MG63 (cell line): ENCODE measurements around the gene SMYD3. TPM values are rescaled to one million over a fixed set of nuclear protein-coding genes. Genes with fewer than 3 reads are reported as not detected.

ENCODE experiments used
- DNase-seq: peaks from one replicate; pipeline ENCODE4 v3.0.0-alpha.2; 2020
- H3K27me3 ChIP-seq: fragments of 250-450 bp; sonication (Bioruptor Pico); 2 replicates; pipeline ENCODE4 v1.5.1; 2020; ENCODE audit warnings: mild to moderate bottlenecking, moderate library complexity
- H3K36me3 ChIP-seq: fragments of 250-450 bp; sonication (Bioruptor Pico); 2 replicates; pipeline ENCODE4 v1.5.1; 2020; ENCODE audit warnings: mild to moderate bottlenecking, moderate library complexity
- H3K4me3 ChIP-seq: fragments of 250-450 bp; sonication (Bioruptor Pico); 2 replicates; pipeline ENCODE4 v1.5.1; 2020; ENCODE audit warnings: mild to moderate bottlenecking, moderate library complexity
- H3K9me3 ChIP-seq: fragments of 250-450 bp; sonication (Bioruptor Pico); 2 replicates; pipeline ENCODE4 v1.5.1; 2020; ENCODE audit warnings: mild to moderate bottlenecking, moderate library complexity
- total RNA-seq: library from RNA; depleted of rRNA; stranded (reverse); fragments of >200 nt; shearing (Covaris generic); gene quantifications from 2 replicates; pipeline ENCODE4 v1.2.3, GENCODE V29; 2014; ENCODE audit warnings: low replicate concordance

The SMYD3 gene
- total RNA-seq, 1 experiment from 2014 or later, result 46.6 TPM

- Histone ChIP-seq H3K36me3 (no peaks in the 10 kb centered on the region), H3K27me3 (no peaks in the 10 kb centered on the region), H3K9me3 (no peaks in the 10 kb centered on the region), H3K4me3 (no peak overlapping the region)
- no peak for DNase-seq
Measured at GRCh38 chr1:246319083-246319714, 187.9 kb downstream of the SMYD3 start.

- no peak for DNase-seq
- Histone ChIP-seq H3K27me3 (no peaks in the 10 kb centered on the region), H3K9me3 (no peaks in the 10 kb centered on the region), H3K4me3 (no peak overlapping the region), H3K36me3 (no peaks in the 10 kb centered on the region)
Measured at GRCh38 chr1:246318622-246319021, 188.5 kb downstream of the SMYD3 start.

GRCh38 chr1:246318036-246318359 lies 189.1 kb downstream of the SMYD3 start:
- H3K27me3 ChIP-seq, result no peaks in the 10 kb centered on the region
- DNase-seq, result no peak
- no peak overlapping the region for H3K4me3 ChIP-seq
- H3K9me3 ChIP-seq, result no peaks in the 10 kb centered on the region
- no peaks in the 10 kb centered on the region for H3K36me3 ChIP-seq

GRCh38 chr1:246317332-246318035 lies 189.6 kb downstream of the SMYD3 start:
- no peak for DNase-seq

GRCh38 chr1:246311461-246311860 lies 195.6 kb downstream of the SMYD3 start:
- Histone ChIP-seq H3K27me3 (no peaks in the 10 kb centered on the region), H3K4me3 (no peak overlapping the region), H3K9me3 (no peaks in the 10 kb centered on the region), H3K36me3 (no peaks in the 10 kb centered on the region)
- no peak for DNase-seq

More at GRCh38 chr1:246317332-246318035, 189.6 kb downstream of the SMYD3 start:
- Histone ChIP-seq H3K36me3 (no peaks in the 10 kb centered on the region), H3K9me3 (no peaks in the 10 kb centered on the region), H3K4me3 (no peak overlapping the region), H3K27me3 (no peaks in the 10 kb centered on the region)

GRCh38 chr1:246309247-246309884 lies 197.7 kb downstream of the SMYD3 start:
- Histone ChIP-seq H3K36me3 (no peaks in the 10 kb centered on the region), H3K9me3 (no peaks in the 10 kb centered on the region), H3K4me3 (no peak overlapping the region), H3K27me3 (no peaks in the 10 kb centered on the region)
- no peak for DNase-seq

GRCh38 chr1:246308533-246309075 lies 198.5 kb downstream of the SMYD3 start:
- no peak overlapping the region for H3K4me3 ChIP-seq
- no peaks in the 10 kb centered on the region for H3K36me3 ChIP-seq
- no peaks in the 10 kb centered on the region for H3K27me3 ChIP-seq
- DNase-seq, result no peak
- no peaks in the 10 kb centered on the region for H3K9me3 ChIP-seq

- H3K36me3 ChIP-seq, result no peaks in the 10 kb centered on the region
- no peak for DNase-seq
- H3K9me3 ChIP-seq, result no peaks in the 10 kb centered on the region
- H3K4me3 ChIP-seq, result no peak overlapping the region
- H3K27me3 ChIP-seq, result no peaks in the 10 kb centered on the region
Measured at GRCh38 chr1:246306415-246307037, 200.6 kb downstream of the SMYD3 start.

- Histone ChIP-seq H3K4me3 (no peak overlapping the region), H3K36me3 (no peaks in the 10 kb centered on the region), H3K27me3 (no peaks in the 10 kb centered on the region), H3K9me3 (no peaks in the 10 kb centered on the region)
- DNase-seq, result no peak
Measured at GRCh38 chr1:246304484-246305259, 202.4 kb downstream of the SMYD3 start.

GRCh38 chr1:246302711-246303317 lies 204.3 kb downstream of the SMYD3 start:
- no peaks in the 10 kb centered on the region for H3K9me3 ChIP-seq
- no peaks in the 10 kb centered on the region for H3K36me3 ChIP-seq
- H3K27me3 ChIP-seq, result no peaks in the 10 kb centered on the region
- no peak overlapping the region for H3K4me3 ChIP-seq
- no peak for DNase-seq

- DNase-seq, result no peak
- H3K4me3 ChIP-seq, result no peak overlapping the region
- H3K9me3 ChIP-seq, result no peaks in the 10 kb centered on the region
- no peaks in the 10 kb centered on the region for H3K36me3 ChIP-seq
- no peaks in the 10 kb centered on the region for H3K27me3 ChIP-seq
Measured at GRCh38 chr1:246302251-246302625, 204.8 kb downstream of the SMYD3 start.

- H3K36me3 ChIP-seq, result no peaks in the 10 kb centered on the region
- H3K9me3 ChIP-seq, result no peaks in the 10 kb centered on the region
- H3K4me3 ChIP-seq, result no peak overlapping the region
- DNase-seq, result no peak
- H3K27me3 ChIP-seq, result no peaks in the 10 kb centered on the region
Measured at GRCh38 chr1:246301553-246302250, 205.4 kb downstream of the SMYD3 start.

- no peak for DNase-seq
- Histone ChIP-seq H3K9me3 (no peaks in the 10 kb centered on the region), H3K27me3 (no peaks in the 10 kb centered on the region), H3K4me3 (no peak overlapping the region), H3K36me3 (no peaks in the 10 kb centered on the region)
Measured at GRCh38 chr1:246300626-246301549, 206.2 kb downstream of the SMYD3 start.

GRCh38 chr1:246297279-246298265 lies 209.5 kb downstream of the SMYD3 start:
- no peak for DNase-seq
- no peaks in the 10 kb centered on the region for H3K9me3 ChIP-seq
- H3K27me3 ChIP-seq, result no peaks in the 10 kb centered on the region
- no peaks in the 10 kb centered on the region for H3K36me3 ChIP-seq
- no peak overlapping the region for H3K4me3 ChIP-seq
